GM23248 (cell line): Measurements from ENCODE around the gene ANKRD17. TPM values are rescaled to one million over a fixed set of nuclear protein-coding genes. Genes with fewer than 3 reads are reported as not detected.

Source experiments
- DNase-seq: peaks from one replicate; pipeline ENCODE4 v3.0.0-alpha.2; 2015
- H2AFZ ChIP-seq: fragments of 200-600 bp; sonication (generic); 2 replicates; pipeline ENCODE4 v1.6.1; 2016; ENCODE audit warnings: antibody characterized with exemption
- H3F3A ChIP-seq: fragments of 200-600 bp; sonication (generic); 2 replicates; pipeline ENCODE4 v1.6.1; 2016; ENCODE audit warnings: mild to moderate bottlenecking, antibody characterized with exemption, mixed run types; ENCODE audit not compliant: insufficient read depth
- H3K27ac ChIP-seq: fragments of 200-600 bp; sonication (generic); 2 replicates; pipeline ENCODE4 v1.5.1; 2016; ENCODE audit warnings: mild to moderate bottlenecking
- H3K27me3 ChIP-seq: fragments of 200-600 bp; sonication (generic); replicated peaks from 2 replicates; pipeline ENCODE4 v1.6.1; 2016; ENCODE audit warnings: mild to moderate bottlenecking; ENCODE audit not compliant: insufficient read depth
- H3K36me3 ChIP-seq: fragments of 200-600 bp; sonication (generic); 2 replicates; pipeline ENCODE4 v1.6.1; 2016; ENCODE audit warnings: low read depth, mild to moderate bottlenecking
- H3K4me1 ChIP-seq: fragments of 200-600 bp; sonication (generic); 2 replicates; pipeline ENCODE4 v1.6.1; 2016; ENCODE audit warnings: mild to moderate bottlenecking; ENCODE audit not compliant: insufficient read depth
- H3K4me2 ChIP-seq: fragments of 200-600 bp; sonication (generic); one replicate; pipeline ENCODE4 v1.6.1; 2016; ENCODE audit warnings: mild to moderate bottlenecking; ENCODE audit not compliant: unreplicated experiment
- H3K4me3 ChIP-seq: fragments of 200-600 bp; sonication (generic); 2 replicates; pipeline ENCODE4 v1.5.1; 2016; ENCODE audit warnings: mild to moderate bottlenecking
- H3K79me2 ChIP-seq: fragments of 200-600 bp; sonication (generic); 2 replicates; pipeline ENCODE4 v1.6.1; 2016; ENCODE audit warnings: mild to moderate bottlenecking; ENCODE audit not compliant: insufficient read depth
- H3K9ac ChIP-seq: fragments of 200-600 bp; sonication (generic); 2 replicates; pipeline ENCODE4 v1.6.1; 2016; ENCODE audit warnings: mild to moderate bottlenecking
- H3K9me2 ChIP-seq: fragments of 200-600 bp; sonication (generic); 2 replicates; pipeline ENCODE4 v1.6.1; 2016; ENCODE audit warnings: mixed run types, mild to moderate bottlenecking, moderate library complexity; ENCODE audit not compliant: insufficient read depth
- H3K9me3 ChIP-seq: fragments of 200-600 bp; sonication (generic); one replicate; pipeline ENCODE4 v1.6.1; 2017; ENCODE audit warnings: low read depth
- H4K20me1 ChIP-seq: fragments of 200-600 bp; sonication (generic); 2 replicates; pipeline ENCODE4 v1.6.0; 2016; ENCODE audit not compliant: insufficient read depth
- EZH2 ChIP-seq: fragments of 200-600 bp; sonication (generic); IDR thresholded peaks from 2 replicates; pipeline ENCODE4 v1.6.1; 2018; ENCODE audit warnings: antibody characterized with exemption, mild to moderate bottlenecking; ENCODE audit not compliant: insufficient read depth, poor library complexity, severe bottlenecking
- EZH2phosphoT487 ChIP-seq: fragments of 200-600 bp; sonication (generic); IDR thresholded peaks from 2 replicates; pipeline ENCODE4 v1.6.1; 2018; ENCODE audit warnings: antibody characterized with exemption, moderate library complexity, mild to moderate bottlenecking, low read depth; ENCODE audit not compliant: insufficient read depth
- WGBS, 2 experiments: methylation state at CpG; one replicate each; pipeline ENCODE4 v1.1.6; 2015 to 2017; ENCODE audit warnings: low lambda C conversion rate in 2 of 2, low coverage in 1 of 2; ENCODE audit errors: missing lambda C conversion rate in 2 of 2; 5-methylcytosine and 5-hydroxymethylcytosine counted together
- in situ Hi-C: fragments of 300-500 bp; cut with MboI; formaldehyde crosslinking; loops from 2 replicates; pipeline ENCODE4 v1.15.0; 2020
- polyA plus RNA-seq: library from polyadenylated mRNA; unstranded; fragments of >200 nt; fragmentation: Nextera tagmentation; extraction: Ambion mirVana; gene quantifications from 2 replicates; pipeline ENCODE4 v1.2.1, GENCODE V29; 2016
- total RNA-seq: library from RNA; depleted of rRNA; stranded (reverse); fragments of >200 nt; shearing (Covaris generic); gene quantifications from 2 replicates; pipeline ENCODE4 v1.2.3, GENCODE V29; 2014; rRNA removed

Gene ANKRD17, protein sequence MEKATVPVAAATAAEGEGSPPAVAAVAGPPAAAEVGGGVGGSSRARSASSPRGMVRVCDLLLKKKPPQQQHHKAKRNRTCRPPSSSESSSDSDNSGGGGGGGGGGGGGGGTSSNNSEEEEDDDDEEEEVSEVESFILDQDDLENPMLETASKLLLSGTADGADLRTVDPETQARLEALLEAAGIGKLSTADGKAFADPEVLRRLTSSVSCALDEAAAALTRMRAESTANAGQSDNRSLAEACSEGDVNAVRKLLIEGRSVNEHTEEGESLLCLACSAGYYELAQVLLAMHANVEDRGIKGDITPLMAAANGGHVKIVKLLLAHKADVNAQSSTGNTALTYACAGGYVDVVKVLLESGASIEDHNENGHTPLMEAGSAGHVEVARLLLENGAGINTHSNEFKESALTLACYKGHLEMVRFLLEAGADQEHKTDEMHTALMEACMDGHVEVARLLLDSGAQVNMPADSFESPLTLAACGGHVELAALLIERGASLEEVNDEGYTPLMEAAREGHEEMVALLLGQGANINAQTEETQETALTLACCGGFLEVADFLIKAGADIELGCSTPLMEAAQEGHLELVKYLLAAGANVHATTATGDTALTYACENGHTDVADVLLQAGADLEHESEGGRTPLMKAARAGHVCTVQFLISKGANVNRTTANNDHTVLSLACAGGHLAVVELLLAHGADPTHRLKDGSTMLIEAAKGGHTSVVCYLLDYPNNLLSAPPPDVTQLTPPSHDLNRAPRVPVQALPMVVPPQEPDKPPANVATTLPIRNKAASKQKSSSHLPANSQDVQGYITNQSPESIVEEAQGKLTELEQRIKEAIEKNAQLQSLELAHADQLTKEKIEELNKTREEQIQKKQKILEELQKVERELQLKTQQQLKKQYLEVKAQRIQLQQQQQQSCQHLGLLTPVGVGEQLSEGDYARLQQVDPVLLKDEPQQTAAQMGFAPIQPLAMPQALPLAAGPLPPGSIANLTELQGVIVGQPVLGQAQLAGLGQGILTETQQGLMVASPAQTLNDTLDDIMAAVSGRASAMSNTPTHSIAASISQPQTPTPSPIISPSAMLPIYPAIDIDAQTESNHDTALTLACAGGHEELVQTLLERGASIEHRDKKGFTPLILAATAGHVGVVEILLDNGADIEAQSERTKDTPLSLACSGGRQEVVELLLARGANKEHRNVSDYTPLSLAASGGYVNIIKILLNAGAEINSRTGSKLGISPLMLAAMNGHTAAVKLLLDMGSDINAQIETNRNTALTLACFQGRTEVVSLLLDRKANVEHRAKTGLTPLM (N-terminal part only)
- total RNA-seq (34.8 and 61.0 TPM in 2 replicates), polyA plus RNA-seq (22.2 and 22.7 TPM in 2 replicates)

- Histone ChIP-seq H3K9ac (peak within 1 kb of the TSS; percentile 99), H3K9me2 (no peaks in the 10 kb centered on the region), H3K36me3 (no peaks in the 10 kb centered on the region), H2AFZ (peak within 1 kb of the TSS; percentile 96), H3K27ac (peak within 1 kb of the TSS; percentile 97), H4K20me1 (0 out of 2 replicates have a peak, but pooled peaks cover 12% of the 10 kb centered on the region), H3K4me2 (peak within 1 kb of the TSS; percentile 99), H3K27me3 (no peaks in the 10 kb centered on the region), H3K9me3 (no peaks in the 10 kb centered on the region), H3F3A (peaks cover 29% of the 10 kb centered on the region), H3K4me1 (peaks cover 37% of the 10 kb centered on the region), H3K4me3 (peak within 1 kb of the TSS; percentile 96), H3K79me2 (peaks cover 86% of the 10 kb centered on the region)
- in situ Hi-C loops = no loop called here
- DNase-seq = peak; percentile 96
- 1 to 2% methylated on average over 38 to 80 of the region's 80 CpGs for WGBS, 2 experiments
- TF ChIP-seq EZH2phosphoT487 = no peak
These were observed at the start of gene ANKRD17 for GRCh38 chr4:73258686-73259570. Gene ANKRD17, minus strand, starts transcription at chr4:73258798. Its CDS starts 130 bp downstream, at chr4:73258668.

- peak; percentile 53 for DNase-seq
- Histone ChIP-seq H3K27ac (peak overlapping the region; percentile 24), H3K9me2 (no peaks in the 10 kb centered on the region), H3K4me2 (peak overlapping the region; percentile 8), H3K9me3 (no peaks in the 10 kb centered on the region), H3K4me1 (peaks cover 20% of the 10 kb centered on the region), H2AFZ (peak overlapping the region; percentile 75), H3K9ac (no peak overlapping the region), H3K79me2 (no peaks in the 10 kb centered on the region), H4K20me1 (no peaks in the 10 kb centered on the region), H3K4me3 (no peak overlapping the region), H3K27me3 (no peaks in the 10 kb centered on the region), H3F3A (peaks cover 19% of the 10 kb centered on the region), H3K36me3 (no peaks in the 10 kb centered on the region)
- in situ Hi-C loops = loop anchor here (25.0 kb wide), 2 partner anchors 629 to 829 kb away; no protein-coding TSS in a partner anchor
- TF ChIP-seq EZH2phosphoT487 = no peak
- no peak for TF ChIP-seq EZH2
- WGBS, 2 experiments = 64 to 69% methylated on average over 3 of the region's 3 CpGs
These were observed 49.7 kb upstream of the ANKRD17 start for GRCh38 chr4:73308286-73308685.

GRCh38 chr4:73303711-73304110, 45.1 kb upstream of the ANKRD17 start:
- no peak for DNase-seq
- WGBS, 2 experiments = 89 to 93% methylated on average over 4 of the region's 4 CpGs
- no peak for TF ChIP-seq EZH2phosphoT487
- TF ChIP-seq EZH2 = no peak
- no peaks in the 10 kb centered on the region for H3K9me3 ChIP-seq
- no peak overlapping the region for H3K4me3 ChIP-seq
- H3K4me2 ChIP-seq = no peak overlapping the region
- peaks cover 11% of the 10 kb centered on the region for H3K4me1 ChIP-seq
- in situ Hi-C loops = loop anchor here (25.0 kb wide), 2 partner anchors 634 to 834 kb away; no protein-coding TSS in a partner anchor
- H2AFZ ChIP-seq = no peak overlapping the region
- H3K27me3 ChIP-seq = no peaks in the 10 kb centered on the region
- peaks cover 12% of the 10 kb centered on the region for H3F3A ChIP-seq
- no peak overlapping the region for H3K9ac ChIP-seq
- H3K36me3 ChIP-seq = no peaks in the 10 kb centered on the region
- no peak overlapping the region for H3K27ac ChIP-seq
- no peaks in the 10 kb centered on the region for H4K20me1 ChIP-seq
- H3K79me2 ChIP-seq = no peaks in the 10 kb centered on the region
- no peaks in the 10 kb centered on the region for H3K9me2 ChIP-seq
